Urothelium cell line (cell line): ENCODE results near the gene EXOC4.

ENCODE experiments used
- DNase-seq: peaks from one replicate; pipeline ENCODE4 v3.0.0; 2011; ENCODE audit warnings: low spot score, mixed read lengths
- FAIRE-seq: peaks from 2 replicates; lab custom pipeline; 2011; peaks lifted over from hg19 to GRCh38; lab: Jason Lieb, UNC

EXOC4 gene

GRCh38 chr7:133358708-133359107 lies 105.8 kb downstream of the EXOC4 start:
- FAIRE-seq (no peak), DNase-seq (no peak)

- no peak for DNase-seq
- no peak for FAIRE-seq
These were observed 106.6 kb downstream of the EXOC4 start for GRCh38 chr7:133359449-133359848.

- no peak for FAIRE-seq
- DNase-seq = no peak
These were observed 107.3 kb downstream of the EXOC4 start for GRCh38 chr7:133360201-133360600.

GRCh38 chr7:133361806-133362205 lies 108.9 kb downstream of the EXOC4 start:
- DNase-seq = no peak
- FAIRE-seq = no peak

GRCh38 chr7:133364959-133365690 lies 112.2 kb downstream of the EXOC4 start:
- no peak for DNase-seq

GRCh38 chr7:133365917-133366316 lies 113.0 kb downstream of the EXOC4 start:
- FAIRE-seq = no peak
- DNase-seq = no peak

More at GRCh38 chr7:133364959-133365690, 112.2 kb downstream of the EXOC4 start:
- FAIRE-seq = no peak

- FAIRE-seq (no peak), DNase-seq (no peak)
These were observed 114.7 kb downstream of the EXOC4 start for GRCh38 chr7:133367561-133367960.

- FAIRE-seq (no peak), DNase-seq (no peak)
These were observed 116.3 kb downstream of the EXOC4 start for GRCh38 chr7:133369130-133369529.

GRCh38 chr7:133371616-133372015 lies 118.7 kb downstream of the EXOC4 start:
- FAIRE-seq (no peak), DNase-seq (no peak)

- FAIRE-seq (no peak), DNase-seq (no peak)
These were observed 119.5 kb downstream of the EXOC4 start for GRCh38 chr7:133372337-133372736.

GRCh38 chr7:133376514-133376913 lies 123.6 kb downstream of the EXOC4 start:
- FAIRE-seq = no peak

GRCh38 chr7:133381965-133382364 lies 129.1 kb downstream of the EXOC4 start:
- no peak for FAIRE-seq
- DNase-seq = no peak

More at GRCh38 chr7:133376514-133376913, 123.6 kb downstream of the EXOC4 start:
- DNase-seq = no peak

GRCh38 chr7:133382775-133383559 lies 130.1 kb downstream of the EXOC4 start:
- DNase-seq = no peak
- no peak for FAIRE-seq

- FAIRE-seq (no peak), DNase-seq (no peak)
These were observed 133.3 kb downstream of the EXOC4 start for GRCh38 chr7:133386205-133386604.

GRCh38 chr7:133389727-133390126 lies 136.8 kb downstream of the EXOC4 start:
- DNase-seq (no peak), FAIRE-seq (no peak)

GRCh38 chr7:133391206-133391605 lies 138.3 kb downstream of the EXOC4 start:
- FAIRE-seq (no peak), DNase-seq (no peak)

GRCh38 chr7:133394369-133394768 lies 141.5 kb downstream of the EXOC4 start:
- DNase-seq (no peak), FAIRE-seq (no peak)

GRCh38 chr7:133395551-133395950 lies 142.7 kb downstream of the EXOC4 start:
- no peak for FAIRE-seq
- no peak for DNase-seq

- FAIRE-seq (no peak), DNase-seq (no peak)
These were observed 145.6 kb downstream of the EXOC4 start for GRCh38 chr7:133398506-133398905.

- FAIRE-seq (no peak), DNase-seq (no peak)
These were observed 148.3 kb downstream of the EXOC4 start for GRCh38 chr7:133401225-133401624.

- FAIRE-seq (no peak), DNase-seq (no peak)
These were observed 155.3 kb downstream of the EXOC4 start for GRCh38 chr7:133408212-133408611.

- DNase-seq (no peak), FAIRE-seq (no peak)
These were observed 156.5 kb downstream of the EXOC4 start for GRCh38 chr7:133409421-133409820.
